Colonic mucosa (tissue), 4 donors: ENCODE measurements around the gene KAT2A. TPM values are rescaled to one million over a fixed set of nuclear protein-coding genes. Genes with fewer than 3 reads are reported as not detected.

Experiments used
- DNase-seq: peaks from one replicate; pipeline ENCODE4 v3.0.0-alpha.2; 2020
- H3K27ac ChIP-seq: fragments of 200-600 bp; one replicate; pipeline ENCODE4 v1.8.0; 2021
- H3K27me3 ChIP-seq: fragments of 200-600 bp; one replicate; pipeline ENCODE4 v1.8.0; 2021
- H3K36me3 ChIP-seq: fragments of 200-600 bp; one replicate; pipeline ENCODE4 v1.8.0; 2021
- H3K4me1 ChIP-seq: fragments of 200-600 bp; one replicate; pipeline ENCODE4 v1.8.0; 2021; ENCODE audit warnings: mild to moderate bottlenecking
- H3K4me3 ChIP-seq: fragments of 200-600 bp; one replicate; pipeline ENCODE4 v1.8.0; 2021
- H3K9ac ChIP-seq, 2 donors: one replicate each; pipeline ENCODE4 v1.7.0; 2013; ENCODE audit warnings: control low read depth in 2 of 2, low read depth in 2 of 2, low read length in 2 of 2
- H3K9me3 ChIP-seq: fragments of 200-600 bp; one replicate; pipeline ENCODE4 v1.8.0; 2021
- CTCF ChIP-seq: fragments of 200-600 bp; IDR thresholded peaks from one replicate; pipeline ENCODE4 v1.8.0; 2022; ENCODE audit warnings: antibody characterized with exemption, mild to moderate bottlenecking
- intact Hi-C: fragments of 100-400 bp; cut with DNase I; formaldehyde crosslinking; loops from one replicate; pipeline ENCODE4 v1.14.1; 2022
- total RNA-seq, 2 donors: library from RNA; stranded (reverse); fragmentation: NEBNext Ultra II Directional in 1 of 2; extraction: Animal tissue kit (Norgen Biotek cat#: 25700) in 1 of 2; gene quantifications; one replicate each; pipeline ENCODE4 v1.2.1, GENCODE V29; 2021
- donor health status: healthy.
- donor health status: DM: no; HTN: no; CAD: no.
- donor health status: DM: no; HTN: no; CAD: no.

KAT2A gene
- total RNA-seq, 2 donors from 2014 or later = 16.9 to 59.8 TPM

DNA sequence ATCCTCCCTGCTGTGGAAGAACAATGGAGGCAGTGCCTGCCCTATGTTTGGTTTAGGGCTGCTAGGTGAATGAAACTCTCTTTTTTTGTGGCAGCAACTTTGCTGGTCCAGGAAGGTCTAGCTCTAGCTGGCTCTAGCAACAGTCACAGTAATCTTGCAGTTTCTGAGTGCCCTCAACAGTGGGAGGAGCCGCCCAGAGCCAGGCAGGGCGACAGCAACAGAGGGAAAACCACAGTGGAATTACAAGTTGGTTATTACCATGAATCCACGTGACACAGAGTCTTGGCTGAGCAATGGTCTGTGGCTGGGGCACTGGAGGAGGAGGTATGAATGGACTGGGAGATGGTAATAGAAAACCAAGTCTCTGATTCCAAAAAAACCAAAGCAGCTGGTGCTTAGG lies 11.8 kb upstream of the KAT2A start:
- H3K36me3 ChIP-seq = peaks cover 16% of the 10 kb centered on the region

GRCh38 chr17:42131981-42132432 lies 10.8 kb upstream of the KAT2A start:
- H3K4me3 ChIP-seq = no peak overlapping the region
- TF ChIP-seq CTCF = no peak
- no peaks in the 10 kb centered on the region for H3K27me3 ChIP-seq
- no peaks in the 10 kb centered on the region for H3K9me3 ChIP-seq
- H3K27ac ChIP-seq = peak overlapping the region; percentile 78
- peaks cover 38% of the 10 kb centered on the region for H3K4me1 ChIP-seq
- H3K36me3 ChIP-seq = peaks cover 16% of the 10 kb centered on the region
- DNase-seq = no peak
- intact Hi-C loops = no loop called here
- peak overlapping the region in 1 of 2 donors; percentile 8 for H3K9ac ChIP-seq

More for the DNA sequence above, 11.8 kb upstream of the KAT2A start:
- intact Hi-C loops = no loop called here
- Histone ChIP-seq H3K27me3 (no peaks in the 10 kb centered on the region), H3K4me1 (peaks cover 43% of the 10 kb centered on the region), H3K27ac (peak overlapping the region; percentile 78), H3K9ac (peak overlapping the region in 1 of 2 donors; percentile 72), H3K4me3 (no peak overlapping the region), H3K9me3 (no peaks in the 10 kb centered on the region)
- no peak for TF ChIP-seq CTCF
- DNase-seq = peak; percentile 77

- peak overlapping the region in 1 of 2 donors; percentile 8 for H3K9ac ChIP-seq
- H3K36me3 ChIP-seq = peaks cover 16% of the 10 kb centered on the region
- no peaks in the 10 kb centered on the region for H3K9me3 ChIP-seq
- H3K27me3 ChIP-seq = no peaks in the 10 kb centered on the region
- H3K4me1 ChIP-seq = peaks cover 33% of the 10 kb centered on the region
- no peak for DNase-seq
- TF ChIP-seq CTCF = no peak
- H3K4me3 ChIP-seq = no peak overlapping the region
- intact Hi-C loops = no loop called here
- no peak overlapping the region for H3K27ac ChIP-seq
Measured at GRCh38 chr17:42131232-42131631, 10.1 kb upstream of the KAT2A start.

GRCh38 chr17:42130310-42130936 lies 9.3 kb upstream of the KAT2A start:
- peak overlapping the region in 1 of 2 donors; percentile 56 for H3K9ac ChIP-seq
- H3K27me3 ChIP-seq = no peaks in the 10 kb centered on the region
- H3K4me1 ChIP-seq = peaks cover 31% of the 10 kb centered on the region
- H3K27ac ChIP-seq = no peak overlapping the region
- H3K4me3 ChIP-seq = no peak overlapping the region
- peaks cover 16% of the 10 kb centered on the region for H3K36me3 ChIP-seq
- intact Hi-C loops = no loop called here
- DNase-seq = no peak
- no peak for TF ChIP-seq CTCF
- no peaks in the 10 kb centered on the region for H3K9me3 ChIP-seq

DNA sequence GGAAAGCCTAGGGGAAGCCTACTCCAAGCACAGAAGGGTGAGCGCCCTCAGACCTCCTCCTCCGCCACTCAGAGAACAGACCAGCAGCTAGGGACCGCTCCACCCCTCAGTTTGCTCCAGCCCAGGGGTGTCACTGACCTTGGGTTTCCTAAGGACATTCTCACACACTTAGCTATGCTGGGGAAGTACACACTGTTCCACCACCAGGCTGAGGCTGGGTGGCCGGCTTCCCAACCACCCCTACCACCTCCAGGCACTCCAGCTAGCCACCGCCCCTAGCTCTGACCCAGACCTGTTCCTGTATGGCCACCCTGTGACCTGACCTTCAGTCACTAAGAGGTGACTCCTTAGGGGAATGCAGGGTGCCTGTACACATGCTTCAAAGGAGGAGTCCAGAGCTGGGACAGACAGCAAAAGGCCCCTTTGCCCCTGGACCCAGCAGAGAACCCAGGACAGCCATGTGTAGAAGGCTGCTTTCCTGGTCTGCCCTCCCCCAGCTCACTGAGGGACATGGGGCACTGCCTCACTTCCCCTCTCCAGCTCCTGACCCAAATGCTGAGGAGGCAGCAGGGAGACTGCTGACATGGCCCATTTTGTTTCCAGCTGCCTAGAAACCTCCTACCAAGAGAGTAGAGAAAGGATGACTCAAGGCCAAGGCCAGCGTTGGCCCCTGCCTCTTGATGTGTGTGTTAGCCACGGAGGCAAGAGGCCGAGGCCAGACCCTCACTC lies 8.1 kb upstream of the KAT2A start:
- Histone ChIP-seq H3K27me3 (no peaks in the 10 kb centered on the region), H3K9me3 (no peaks in the 10 kb centered on the region), H3K27ac (no peak overlapping the region), H3K9ac (no peak overlapping the region), H3K36me3 (peaks cover 16% of the 10 kb centered on the region), H3K4me1 (peaks cover 22% of the 10 kb centered on the region), H3K4me3 (no peak overlapping the region)
- DNase-seq = no peak
- intact Hi-C loops = no loop called here
- TF ChIP-seq CTCF = no peak
